Femur (tissue), 1 donor: Measurements from ENCODE around the gene TRAPPC6A.

ENCODE experiments used
- DNase-seq: peaks from one replicate; pipeline ENCODE4 v3.0.0-alpha.2; 2017

Gene TRAPPC6A

GRCh38 chr19:45125360-45125759, 52.7 kb downstream of the TRAPPC6A start:
- DNase-seq = no peak

GRCh38 chr19:45124021-45124420, 54.0 kb downstream of the TRAPPC6A start:
- no peak for DNase-seq

GRCh38 chr19:45123440-45123850, 54.6 kb downstream of the TRAPPC6A start:
- DNase-seq = no peak

DNA sequence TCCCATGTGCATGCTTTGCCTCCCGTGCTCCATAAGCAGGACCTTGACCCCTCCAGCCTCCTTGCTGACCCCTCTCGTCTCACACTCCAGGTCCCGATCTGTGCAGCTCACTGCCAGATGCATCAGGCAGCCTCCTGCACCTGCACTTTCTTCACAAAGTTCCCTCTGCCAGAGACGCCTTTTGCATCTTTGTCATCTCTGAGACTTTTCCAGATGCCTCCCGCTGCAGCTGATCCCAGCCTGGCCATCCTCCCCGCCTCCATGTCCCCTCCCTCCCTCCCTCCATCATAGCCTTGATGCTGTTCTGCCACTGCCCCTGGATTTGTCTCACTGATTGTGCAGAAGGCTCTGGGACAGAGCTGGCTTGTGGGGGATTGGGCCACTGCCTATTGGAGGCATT, 55.2 kb downstream of the TRAPPC6A start:
- DNase-seq = no peak

DNA sequence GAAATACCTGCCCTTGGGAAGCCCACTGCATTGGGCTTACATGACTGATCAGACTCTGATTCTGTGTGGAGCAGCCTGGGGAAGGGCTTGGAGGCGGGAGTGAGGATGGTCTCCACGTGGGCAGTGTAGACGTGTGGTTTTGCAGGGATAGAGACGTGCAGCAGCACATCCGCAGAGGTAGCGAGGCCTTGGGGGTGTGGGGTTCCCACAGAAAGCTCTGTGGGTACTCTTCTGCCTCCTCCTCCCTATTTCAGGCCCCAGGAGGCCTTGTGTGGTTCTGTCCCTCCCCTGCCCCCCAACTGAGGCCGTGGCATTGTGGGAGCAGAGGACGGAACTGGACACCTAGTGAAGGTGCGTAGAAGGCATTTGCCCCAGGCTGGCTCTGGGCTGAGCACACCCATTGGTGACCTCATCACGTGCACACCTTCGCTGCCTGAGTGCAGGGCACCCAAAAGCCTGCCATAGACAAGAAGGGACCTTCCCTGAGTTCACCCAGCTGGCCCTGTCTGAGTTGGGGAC, 56.2 kb downstream of the TRAPPC6A start:
- DNase-seq = no peak

DNA sequence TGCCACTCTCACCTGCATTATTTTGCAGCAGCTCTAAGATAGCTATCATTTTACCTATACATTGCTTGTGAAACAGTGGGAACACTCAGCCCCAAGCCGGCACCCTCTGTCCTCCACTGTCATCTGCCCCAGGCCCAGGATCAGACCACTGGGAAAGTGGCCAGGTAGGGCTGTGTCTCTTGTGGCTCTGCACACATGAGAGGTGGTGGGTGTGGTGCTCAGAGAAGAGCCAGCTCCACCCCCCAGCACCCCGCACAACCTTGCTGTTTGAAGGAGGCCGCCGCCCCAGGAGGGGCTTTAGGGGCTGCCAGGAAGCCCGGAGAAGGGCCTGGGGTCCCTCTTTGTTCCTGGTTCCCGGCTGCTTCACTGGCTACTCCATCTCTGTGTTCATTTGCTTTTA, 58.5 kb downstream of the TRAPPC6A start:
- DNase-seq = no peak

DNA sequence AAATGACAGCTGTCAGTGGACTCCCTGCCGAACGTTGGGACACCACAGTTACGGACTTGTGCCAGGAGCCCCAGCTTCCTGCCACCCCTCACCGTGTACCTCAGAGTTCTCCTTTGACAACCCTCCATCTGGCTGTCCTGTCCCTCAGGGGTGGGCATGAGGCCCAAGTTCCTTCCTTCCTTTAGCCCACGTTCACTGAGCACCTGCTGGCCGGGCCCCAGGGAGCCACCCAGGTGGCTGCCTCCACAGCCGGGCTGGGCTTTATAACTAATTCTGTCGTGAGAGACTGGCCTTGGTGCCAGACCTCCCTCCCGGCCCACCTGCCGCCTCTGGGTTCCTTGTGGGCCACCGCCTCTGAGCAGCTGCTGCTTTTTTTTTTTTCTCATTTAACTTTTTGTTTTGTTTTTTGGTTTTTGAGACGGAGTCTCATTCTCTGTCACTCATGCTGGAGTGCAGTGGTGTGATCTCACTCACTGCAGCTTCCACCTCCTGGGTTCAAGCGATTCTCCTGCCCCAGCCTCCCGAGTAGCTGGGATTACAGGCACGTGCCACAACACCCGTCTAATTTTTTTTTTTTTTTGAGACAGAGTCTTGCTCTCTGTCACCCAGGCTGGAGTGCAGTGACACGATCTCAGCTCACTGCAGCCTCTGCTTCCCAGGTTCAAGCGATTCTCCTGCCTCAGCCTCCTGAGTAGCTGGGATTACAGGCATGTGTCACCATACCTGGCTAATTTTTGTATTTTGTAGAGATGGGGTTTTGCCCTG, 59.3 kb downstream of the TRAPPC6A start:
- DNase-seq = peak; percentile 63

- no peak for DNase-seq
Observed at GRCh38 chr19:45118106-45118505, 59.9 kb downstream of the TRAPPC6A start.

DNA sequence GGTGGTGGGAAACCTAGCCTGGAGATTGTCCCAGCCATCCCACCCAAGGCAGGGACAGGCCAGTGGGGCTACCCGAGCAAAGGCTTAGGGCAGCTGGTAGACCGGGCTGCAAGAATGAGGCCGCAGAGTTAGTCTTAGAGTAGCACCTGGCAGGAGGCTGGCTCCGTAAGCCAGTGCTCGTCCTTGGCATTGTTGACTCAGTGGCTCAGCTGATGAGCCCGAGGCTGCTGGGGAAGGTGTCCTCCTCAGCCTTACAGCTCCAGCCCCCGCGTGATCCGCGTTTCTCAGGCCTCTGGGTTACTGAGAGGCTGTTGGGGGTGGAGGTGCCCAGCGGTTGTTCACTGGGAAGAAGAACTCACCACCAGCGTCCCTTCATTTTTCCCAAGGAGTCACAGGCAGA, 60.4 kb downstream of the TRAPPC6A start:
- DNase-seq = no peak

DNA sequence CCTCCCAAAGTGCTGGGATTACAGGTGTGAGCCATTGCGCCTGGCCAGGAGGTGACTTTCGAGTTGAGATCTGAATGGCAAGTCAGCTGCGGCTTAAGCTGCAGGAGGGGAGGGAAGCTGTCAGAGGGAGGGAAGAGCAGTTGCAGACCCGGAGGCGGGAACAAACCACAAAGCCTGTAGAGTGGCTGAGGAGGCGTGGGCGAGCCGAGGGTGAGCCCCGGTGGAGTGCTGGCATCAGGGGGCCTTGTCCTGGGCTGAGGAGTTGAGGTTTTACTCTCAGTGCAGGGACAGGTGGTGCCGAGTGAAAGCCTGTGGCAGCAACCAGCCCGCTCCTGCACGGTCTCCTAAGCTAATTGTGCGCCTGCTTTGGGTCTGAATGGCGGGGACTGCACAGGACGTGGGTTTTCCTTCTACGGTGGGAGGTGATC, 60.9 kb downstream of the TRAPPC6A start:
- DNase-seq = no peak

- DNase-seq = peak; percentile 56
Observed at GRCh38 chr19:45115809-45116615, 62.0 kb downstream of the TRAPPC6A start.

DNA sequence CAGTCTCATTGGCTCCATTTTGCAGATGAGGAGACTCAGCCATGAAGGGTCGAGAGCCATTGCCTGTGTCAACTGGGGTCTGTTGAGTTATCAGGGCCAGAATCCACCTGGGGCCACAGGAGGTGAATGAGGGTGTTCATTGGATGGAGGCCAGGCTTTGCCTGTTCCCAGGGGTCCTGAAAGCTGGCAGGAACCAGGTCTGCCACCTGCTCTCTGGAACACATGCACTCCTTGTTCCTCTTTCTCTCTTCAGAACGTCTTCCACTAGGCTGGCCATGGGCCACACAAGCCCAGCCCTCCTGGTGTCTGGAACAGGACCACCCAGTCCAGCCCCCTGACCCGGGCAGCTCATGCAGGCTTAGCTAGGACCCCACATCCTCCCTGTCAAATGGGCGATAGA, 63.9 kb downstream of the TRAPPC6A start:
- DNase-seq = no peak

- no peak for DNase-seq
Observed at GRCh38 chr19:45113628-45114027, 64.4 kb downstream of the TRAPPC6A start.
